Spleen (tissue), 11 donors: Measurements from ENCODE around the gene CYB5D1. TPM values are rescaled to one million over a fixed set of nuclear protein-coding genes. Genes with fewer than 3 reads are reported as not detected.
A peak's percentile ranks its signal among the peaks of the same experiment; 100 is the strongest.

ENCODE experiments used
- DNase-seq: peaks from one replicate; pipeline ENCODE4 v3.0.0-alpha.2; 2020
- H3K27ac ChIP-seq, 8 donors: fragments of 200-600 bp; sonication (generic) in 7 of 8; 1 replicate in 4 of 8; 2 replicates in 4 of 8; pipeline versions ENCODE4 v1.5.0 to v1.8.0; 2016 to 2021; ENCODE audit warnings: inconsistent platforms in 4 of 8, mild to moderate bottlenecking in 4 of 8, moderate library complexity in 1 of 8
- H3K27me3 ChIP-seq, 7 donors: fragments of 200-600 bp; sonication (generic) in 6 of 7; replicated peaks in 1 of 7; 1 replicate in 4 of 7; 2 replicates in 3 of 7; pipeline versions ENCODE4 v1.5.0 to v1.8.0; 2016 to 2021; ENCODE audit warnings: inconsistent platforms in 3 of 7, mild to moderate bottlenecking in 1 of 7
- H3K36me3 ChIP-seq, 6 donors: fragments of 200-600 bp; sonication (generic) in 5 of 6; 1 replicate in 4 of 6; 2 replicates in 2 of 6; pipeline versions ENCODE4 v1.5.0 to v1.8.0; 2016 to 2021; ENCODE audit warnings: inconsistent platforms in 2 of 6
- H3K4me1 ChIP-seq, 6 donors: fragments of 200-600 bp; sonication (generic) in 5 of 6; 1 replicate in 3 of 6; 2 replicates in 3 of 6; pipeline versions ENCODE4 v1.5.0 to v1.8.0; 2016 to 2021; ENCODE audit warnings: inconsistent platforms in 3 of 6
- H3K4me3 ChIP-seq, 8 donors: fragments of 200-600 bp; sonication (generic) in 7 of 8; 1 replicate in 4 of 8; 2 replicates in 4 of 8; pipeline versions ENCODE4 v1.5.0 to v1.8.0; 2016 to 2021; ENCODE audit warnings: inconsistent platforms in 4 of 8, mild to moderate bottlenecking in 4 of 8, moderate library complexity in 2 of 8
- H3K9me3 ChIP-seq, 8 donors: fragments of 200-600 bp; sonication (generic) in 7 of 8; 1 replicate in 4 of 8; 2 replicates in 4 of 8; pipeline versions ENCODE4 v1.5.0 to v1.8.0; 2016 to 2021; ENCODE audit warnings: inconsistent platforms in 4 of 8
- CTCF ChIP-seq, 11 experiments: fragments of 200-600 bp in 7 of 11; fragments of 450-650 bp in 4 of 11; sonication (generic) in 4 of 11; IDR thresholded peaks in 8 of 11; conservative IDR thresholded peaks in 3 of 11; 1 replicate in 7 of 11; 2 replicates in 4 of 11; pipeline versions ENCODE4 v1.4.0 to v1.8.0; 2016 to 2021; ENCODE audit warnings: antibody characterized with exemption in 11 of 11, inconsistent platforms in 4 of 11, mild to moderate bottlenecking in 1 of 11
- POLR2A ChIP-seq, 3 donors: fragments of 450-650 bp; IDR thresholded peaks; one replicate each; pipeline ENCODE4 v1.5.1; 2017; ENCODE audit warnings: antibody characterized with exemption in 3 of 3, mild to moderate bottlenecking in 1 of 3
- POLR2AphosphoS5 ChIP-seq, 3 donors: sonication (generic); formaldehyde crosslinking; IDR thresholded peaks; one replicate each; pipeline ENCODE4 v1.5.1; 2017; ENCODE audit warnings: antibody characterized with exemption in 3 of 3
- WGBS, 5 donors: extraction: QIAGEN DNeasy Blood & Tissue Kit in 3 of 5; methylation state at CpG; one replicate each; pipeline versions ENCODE4 v1.1.5 to v1.1.7; 2013 to 2018; 5-methylcytosine and 5-hydroxymethylcytosine counted together
- intact Hi-C: fragments of 100-400 bp; cut with DNase I; formaldehyde crosslinking; loops from one replicate; pipeline ENCODE4 v1.15.0; 2023; ENCODE audit warnings: low total_unique reads
- polyA plus RNA-seq, 3 donors: library from polyadenylated mRNA; stranded (reverse); fragments of 200-250 nt; gene quantifications; one replicate each; pipeline ENCODE4 v1.2.1, GENCODE V29; 2013
- total RNA-seq, 7 donors: library from RNA; depleted of rRNA in 3 of 7; stranded (reverse); fragments of >200 nt in 3 of 7; fragmentation: NEBNext Ultra II Directional in 4 of 7; extraction: Animal tissue kit (Norgen Biotek cat#: 25700) in 4 of 7; gene quantifications; one replicate each; pipeline versions ENCODE4 v1.1.0 to v1.2.1, GENCODE V29; 2016 to 2021
- donor health status: healthy with polysubstance abuse.
- donor health status: DM: no; HTN: no; CAD: no; lungs with moderate emphysema.
- donor health status: DM: no; HTN: no; CAD: no.
- donor health status: Bipolar disorder and iron deficiency.
- donor health status: healthy.
- donor health status: DM: no; HTN: no; CAD: no.
- donor health status: DM: yes; HTN: yes; CAD: no.

CYB5D1 gene
- total and polyA plus RNA-seq, 10 donors: 2.1 to 13.2 (median 5.0) TPM

- peak; percentile 94 for DNase-seq
- Histone ChIP-seq H3K27me3 (no peaks in the 10 kb centered on the region), H3K4me3 (peak overlapping the region; percentile 47 to 93 (median 78)), H3K4me1 (peaks cover 31 to 74% (median 63%) of the 10 kb centered on the region in 6 donors), H3K9me3 (no peaks in the 10 kb centered on the region), H3K27ac (peak overlapping the region; percentile 81 to 97 (median 94)), H3K36me3 (peaks cover 0 to 35% (median 23%) of the 10 kb centered on the region in 6 donors)
- intact Hi-C loops: no loop called here
- 0 to 1% (median 0%) methylated on average over 29 to 35 of the region's 35 CpGs for WGBS, 5 donors
- TF ChIP-seq POLR2AphosphoS5 (IDR thresholded peaks at IDR 0.05) (peak in 2 of 3 donors; percentile 86 to 87), POLR2A (IDR thresholded peaks at IDR 0.05) (peak in 1 of 3 donors; percentile 38), CTCF (IDR thresholded peaks at IDR 0.05 in 8 of 11, conservative IDR thresholded peaks at IDR 0.05 in 3 of 11) (peak in 3 of 11 experiments; percentile 19 to 27 (median 25))
Observed at GRCh38 chr17:7887482-7888183, 29.8 kb downstream of the CYB5D1 start.

GRCh38 chr17:7888184-7888920 lies 30.5 kb downstream of the CYB5D1 start, which contains the start of gene CHD3:
Gene CHD3 (plus strand): TSS chr17:7888789. CDS start chr17:7889001, 212 bp downstream.
- Histone ChIP-seq H3K4me1 (peaks cover 31 to 67% (median 56%) of the 10 kb centered on the region in 6 donors), H3K4me3 (peak within 1 kb of the TSS; percentile 47 to 93 (median 78)), H3K27me3 (no peaks in the 10 kb centered on the region), H3K36me3 (peaks cover 0 to 39% (median 29%) of the 10 kb centered on the region in 6 donors), H3K27ac (peak within 1 kb of the TSS; percentile 81 to 97 (median 94)), H3K9me3 (no peaks in the 10 kb centered on the region)
- no peak for DNase-seq
- TF ChIP-seq POLR2AphosphoS5 (IDR thresholded peaks at IDR 0.05) (peak in 1 of 3 donors; percentile 80), POLR2A (IDR thresholded peaks at IDR 0.05) (peak in 1 of 3 donors; percentile 18), CTCF (IDR thresholded peaks at IDR 0.05 in 8 of 11, conservative IDR thresholded peaks at IDR 0.05 in 3 of 11) (no peak)
- WGBS, 5 donors: 34 to 47% (median 38%) methylated on average over 15 to 18 of the region's 18 CpGs
- intact Hi-C loops: no loop called here

GRCh38 chr17:7889166-7889955 lies 31.6 kb downstream of the CYB5D1 start:
- Histone ChIP-seq H3K9me3 (no peaks in the 10 kb centered on the region), H3K36me3 (peaks cover 0 to 49% (median 39%) of the 10 kb centered on the region in 6 donors), H3K4me1 (peaks cover 31 to 57% (median 48%) of the 10 kb centered on the region in 6 donors), H3K27me3 (no peaks in the 10 kb centered on the region), H3K27ac (peak overlapping the region; percentile 81 to 97 (median 94)), H3K4me3 (peak overlapping the region in 3 of 8 donors; percentile 5 to 93 (median 10))
- TF ChIP-seq POLR2AphosphoS5 (IDR thresholded peaks at IDR 0.05) (peak; percentile 89 to 93 (median 90)), CTCF (IDR thresholded peaks at IDR 0.05 in 8 of 11, conservative IDR thresholded peaks at IDR 0.05 in 3 of 11) (peak; percentile 24 to 73 (median 58)), POLR2A (IDR thresholded peaks at IDR 0.05) (no peak)
- WGBS, 5 donors: 38 to 61% (median 44%) methylated on average over 11 of the region's 11 CpGs
- peak; percentile 94 for DNase-seq
- intact Hi-C loops: no loop called here
